A549 (cell line): ENCODE measurements around the gene HAAO. TPM values are rescaled to one million over a fixed set of nuclear protein-coding genes. Genes with fewer than 3 reads are reported as not detected.

ENCODE experiments used
- ATAC-seq, 2 experiments: fragments of 200-7000 bp in 1 of 2; fragments of >200 bp in 1 of 2; cut with Nextera tagmentation in 1 of 2; cut with Tn5 transposase in 1 of 2; 3 replicates each; pipeline versions ENCODE4 v1.8.0 to v1.9.1; 2018 to 2020; ENCODE audit warnings: mild to moderate bottlenecking in 1 of 2, moderate library complexity in 1 of 2
- CTCF ChIA-PET: fragments of 300-600 bp; sonication (Branson Sonifier 250); formaldehyde crosslinking; extraction: SDS; loops from one replicate; lab custom pipeline; 2021; ENCODE audit warnings: antibody characterized with exemption, inconsistent platforms; lab: Yijun Ruan, JAX
- POLR2A ChIA-PET: fragments of 350-600 bp; formaldehyde crosslinking; extraction: SDS; loops from one replicate; lab custom pipeline; 2021; ENCODE audit warnings: antibody characterized with exemption, inconsistent platforms; lab: Yijun Ruan, JAX
- DNase-seq, 2 experiments: peaks; one replicate each; pipeline versions ENCODE4 v3.0.0 to v3.0.0-alpha.2; 2011 to 2016; ENCODE audit warnings: low read depth in 1 of 2, low spot score in 1 of 2
- FAIRE-seq: peaks from 2 replicates; lab custom pipeline; 2011; peaks lifted over from hg19 to GRCh38; lab: Jason Lieb, UNC
- H3K27ac ChIP-seq, 2 experiments: fragments of >200 bp; sonication (Bioruptor Twin); formaldehyde crosslinking; 3 replicates each; pipeline ENCODE4 v1.5.1; 2016 to 2017
- H3K4me1 ChIP-seq: fragments of >200 bp; sonication (Bioruptor Twin); formaldehyde crosslinking; 3 replicates; pipeline ENCODE4 v1.6.1; 2016
- H3K4me2 ChIP-seq: fragments of >200 bp; sonication (Bioruptor Twin); formaldehyde crosslinking; 3 replicates; pipeline ENCODE4 v1.6.1; 2016
- H3K4me3 ChIP-seq: fragments of >200 bp; sonication (Bioruptor Twin); formaldehyde crosslinking; 3 replicates; pipeline ENCODE4 v1.5.1; 2016
- H3K9me3 ChIP-seq: fragments of >200 bp; sonication (Bioruptor Twin); formaldehyde crosslinking; 3 replicates; pipeline ENCODE4 v1.6.1; 2016
- BCL3 ChIP-seq: fragments of >200 bp; sonication (Bioruptor Twin); formaldehyde crosslinking; IDR thresholded peaks from 3 replicates; pipeline ENCODE4 v1.6.1; 2016
- CHD4 ChIP-seq: fragments of 200-600 bp; sonication (generic); IDR thresholded peaks from 2 replicates; pipeline ENCODE4 v1.6.1; 2016; ENCODE audit warnings: antibody characterized with exemption, mild to moderate bottlenecking, borderline replicate concordance
- EHMT2 ChIP-seq: fragments of 200-600 bp; sonication (generic); IDR thresholded peaks from 2 replicates; pipeline ENCODE4 v1.6.1; 2016; ENCODE audit warnings: antibody characterized with exemption, low read depth, mild to moderate bottlenecking, moderate library complexity
- EP300 ChIP-seq, 2 experiments: fragments of >200 bp; sonication (Bioruptor Twin); formaldehyde crosslinking; IDR thresholded peaks; 2 replicates in 1 of 2; 3 replicates in 1 of 2; pipeline ENCODE4 v1.6.1; 2016 to 2017
- FOSB ChIP-seq: fragments of 250-450 bp; sonication (Bioruptor Pico); IDR thresholded peaks from 2 replicates; pipeline ENCODE4 v1.5.0; 2020; ENCODE audit warnings: mild to moderate bottlenecking, moderate library complexity
- FOSL2 ChIP-seq, 2 experiments: fragments of 450-650 bp in 1 of 2; fragments of >200 bp in 1 of 2; sonication (Bioruptor Twin) in 1 of 2; formaldehyde crosslinking; IDR thresholded peaks; 2 replicates each; pipeline versions ENCODE4 v1.5.0 to v1.6.1; 2016 to 2020; ENCODE audit warnings: mild to moderate bottlenecking in 1 of 2, moderate library complexity in 1 of 2
- FOXS1 ChIP-seq: fragments of 250-450 bp; sonication (Bioruptor Pico); IDR thresholded peaks from 2 replicates; pipeline ENCODE4 v1.5.0; 2020; ENCODE audit warnings: mild to moderate bottlenecking, moderate library complexity
- HEYL ChIP-seq: fragments of 250-450 bp; sonication (Bioruptor Pico); IDR thresholded peaks from 2 replicates; pipeline ENCODE4 v1.8.0; 2021; ENCODE audit warnings: mild to moderate bottlenecking, moderate library complexity
- HMGXB4 ChIP-seq: fragments of 250-450 bp; sonication (Bioruptor Pico); IDR thresholded peaks from 2 replicates; pipeline ENCODE4 v1.5.0; 2021; ENCODE audit warnings: mild to moderate bottlenecking, moderate library complexity, borderline replicate concordance
- HOXB13 ChIP-seq: fragments of 250-450 bp; sonication (Bioruptor Pico); IDR thresholded peaks from 2 replicates; pipeline ENCODE4 v1.5.0; 2020; ENCODE audit warnings: low read depth, mild to moderate bottlenecking, moderate library complexity
- HOXB5 ChIP-seq: fragments of 250-450 bp; sonication (Bioruptor Pico); IDR thresholded peaks from 2 replicates; pipeline ENCODE4 v1.5.0; 2020; ENCODE audit warnings: mild to moderate bottlenecking, moderate library complexity
- JUNB ChIP-seq: fragments of >200 bp; sonication (Bioruptor Twin); formaldehyde crosslinking; IDR thresholded peaks from 2 replicates; pipeline ENCODE4 v1.6.1; 2016
- KDM5A ChIP-seq: fragments of 200-600 bp; sonication (generic); IDR thresholded peaks from 2 replicates; pipeline ENCODE4 v1.6.1; 2016; ENCODE audit warnings: antibody characterized with exemption, mild to moderate bottlenecking
- MAFK ChIP-seq: fragments of 450-650 bp; IDR thresholded peaks from 2 replicates; pipeline ENCODE4 v1.6.1; 2014; ENCODE audit not compliant: partially characterized antibody
- MAZ ChIP-seq: fragments of 150-350 bp; IDR thresholded peaks from 2 replicates; pipeline ENCODE4 v1.6.1; 2014; ENCODE audit warnings: antibody characterized with exemption, low read depth, low read length, borderline replicate concordance
- NR3C1 ChIP-seq: fragments of >200 bp; sonication (Bioruptor Twin); formaldehyde crosslinking; IDR thresholded peaks from 3 replicates; pipeline ENCODE4 v1.6.1; 2017
- PBX3 ChIP-seq: IDR thresholded peaks from 2 replicates; pipeline ENCODE4 v1.6.1; 2012
- POLR2A ChIP-seq: IDR thresholded peaks from 2 replicates; pipeline ENCODE4 v1.6.1; 2012; ENCODE audit warnings: mild to moderate bottlenecking, low read length
- POLR2AphosphoS2 ChIP-seq: conservative IDR thresholded peaks from 2 replicates; pipeline ENCODE4 v1.6.1; 2012; ENCODE audit warnings: low read length, improper control_type of control experiment, inconsistent platforms
- RAD21 ChIP-seq, 2 experiments: fragments of >200 bp in 1 of 2; sonication (Bioruptor Twin) in 1 of 2; formaldehyde crosslinking in 1 of 2; IDR thresholded peaks in 1 of 2; conservative IDR thresholded peaks in 1 of 2; 2 replicates in 1 of 2; 3 replicates in 1 of 2; pipeline ENCODE4 v1.6.1; 2012 to 2018; ENCODE audit warnings: inconsistent platforms in 1 of 2
- RARB ChIP-seq: fragments of 250-450 bp; sonication (Bioruptor Pico); IDR thresholded peaks from 2 replicates; pipeline ENCODE4 v1.8.0; 2021; ENCODE audit warnings: mild to moderate bottlenecking, moderate library complexity
- RFX5 ChIP-seq: fragments of 450-650 bp; IDR thresholded peaks from 2 replicates; pipeline ENCODE4 v1.7.1; 2014; ENCODE audit warnings: antibody characterized with exemption, mild to moderate bottlenecking, moderate library complexity
- TFCP2L1 ChIP-seq: fragments of 250-450 bp; sonication (Bioruptor Pico); IDR thresholded peaks from 2 replicates; pipeline ENCODE4 v1.5.0; 2021; ENCODE audit warnings: mild to moderate bottlenecking
- USF2 ChIP-seq: fragments of 450-650 bp; IDR thresholded peaks from 2 replicates; pipeline ENCODE4 v1.6.1; 2014; ENCODE audit warnings: antibody characterized with exemption
- ZC3H11A ChIP-seq: fragments of 450-650 bp; IDR thresholded peaks from 2 replicates; pipeline ENCODE4 v1.6.1; 2014; ENCODE audit warnings: antibody characterized with exemption, mild to moderate bottlenecking
- ZFP36 ChIP-seq: fragments of 450-650 bp; IDR thresholded peaks from 2 replicates; pipeline ENCODE4 v1.6.1; 2014; ENCODE audit warnings: borderline replicate concordance; ENCODE audit not compliant: partially characterized antibody
- ZNF302 ChIP-seq: fragments of 250-450 bp; sonication (Bioruptor Pico); IDR thresholded peaks from 2 replicates; pipeline ENCODE4 v1.9.0; 2021; ENCODE audit warnings: inconsistent platforms, mild to moderate bottlenecking, moderate library complexity
- WGBS: methylation state at CpG from one replicate; pipeline ENCODE4 v1.1.6; 2017; ENCODE audit errors: missing lambda C conversion rate; 5-methylcytosine and 5-hydroxymethylcytosine counted together
- polyA plus RNA-seq, 4 experiments: library from polyadenylated mRNA; depleted of rRNA in 3 of 4; stranded (reverse); fragments of >200 nt; fragmentation: RNase III in 1 of 4; extraction: RNeasy Plus Mini Kit Qiagen cat#74134 plus additional on column Dnase treatment in 1 of 4; gene quantifications; 2 replicates in 3 of 4; 3 replicates in 1 of 4; pipeline ENCODE4 v1.2.3, GENCODE V29; 2011 to 2017
- TF ChIP-seq, protein P1 (sequence below): fragments of 200-600 bp; sonication (generic); IDR thresholded peaks from 2 replicates; pipeline ENCODE4 v1.6.1; 2016; ENCODE audit warnings: antibody characterized with exemption, mild to moderate bottlenecking, moderate library complexity
- TF ChIP-seq, protein P2 (sequence below): fragments of 250-450 bp; sonication (Bioruptor Pico); IDR thresholded peaks from 2 replicates; pipeline ENCODE4 v1.5.0; 2020; ENCODE audit warnings: low read depth, mild to moderate bottlenecking, moderate library complexity

HAAO gene
- polyA plus RNA-seq, 2 of the 4 experiments (the other 2 are of a cell fraction) = not detected

- no peak overlapping the region for H3K4me2 ChIP-seq
- WGBS = 89% methylated on average over 6 of the region's 7 CpGs
- H3K27ac ChIP-seq = peak overlapping the region in 1 of 2 experiments; percentile 44; a peak in 2 of 6 replicates
- H3K9me3 ChIP-seq = peaks cover 4% of the 10 kb centered on the region; the same call in 1 of the 3 replicates
- CTCF ChIA-PET = interaction anchor here (1.0 to 9.2 kb wide), 4 partner anchors 113 to 394 kb away, joined by 3 to 82 read pairs (median 4); partner anchors contain the start of gene ZFP36L2
- POLR2A ChIA-PET = interaction anchor here (0.6 kb wide), 1 partner anchor 392 kb away, joined by 3 read pairs; the partner anchor contains the start of gene ZFP36L2
- no peak for TF ChIP-seq EP300 (IDR thresholded peaks at IDR 0.05)
- TF ChIP-seq FOXS1 (CRISPR knock-in tag) = no peak
- TF ChIP-seq POLR2AphosphoS2 = no peak
- TF ChIP-seq MAFK = no peak
- TF ChIP-seq MAZ = no peak
- TF ChIP-seq CHD4 = no peak
- TF ChIP-seq RARB (CRISPR knock-in tag) = no peak
- no peak for TF ChIP-seq EHMT2
- TF ChIP-seq USF2 = no peak
- no peak for TF ChIP-seq ZC3H11A
- TF ChIP-seq, protein P1, sequence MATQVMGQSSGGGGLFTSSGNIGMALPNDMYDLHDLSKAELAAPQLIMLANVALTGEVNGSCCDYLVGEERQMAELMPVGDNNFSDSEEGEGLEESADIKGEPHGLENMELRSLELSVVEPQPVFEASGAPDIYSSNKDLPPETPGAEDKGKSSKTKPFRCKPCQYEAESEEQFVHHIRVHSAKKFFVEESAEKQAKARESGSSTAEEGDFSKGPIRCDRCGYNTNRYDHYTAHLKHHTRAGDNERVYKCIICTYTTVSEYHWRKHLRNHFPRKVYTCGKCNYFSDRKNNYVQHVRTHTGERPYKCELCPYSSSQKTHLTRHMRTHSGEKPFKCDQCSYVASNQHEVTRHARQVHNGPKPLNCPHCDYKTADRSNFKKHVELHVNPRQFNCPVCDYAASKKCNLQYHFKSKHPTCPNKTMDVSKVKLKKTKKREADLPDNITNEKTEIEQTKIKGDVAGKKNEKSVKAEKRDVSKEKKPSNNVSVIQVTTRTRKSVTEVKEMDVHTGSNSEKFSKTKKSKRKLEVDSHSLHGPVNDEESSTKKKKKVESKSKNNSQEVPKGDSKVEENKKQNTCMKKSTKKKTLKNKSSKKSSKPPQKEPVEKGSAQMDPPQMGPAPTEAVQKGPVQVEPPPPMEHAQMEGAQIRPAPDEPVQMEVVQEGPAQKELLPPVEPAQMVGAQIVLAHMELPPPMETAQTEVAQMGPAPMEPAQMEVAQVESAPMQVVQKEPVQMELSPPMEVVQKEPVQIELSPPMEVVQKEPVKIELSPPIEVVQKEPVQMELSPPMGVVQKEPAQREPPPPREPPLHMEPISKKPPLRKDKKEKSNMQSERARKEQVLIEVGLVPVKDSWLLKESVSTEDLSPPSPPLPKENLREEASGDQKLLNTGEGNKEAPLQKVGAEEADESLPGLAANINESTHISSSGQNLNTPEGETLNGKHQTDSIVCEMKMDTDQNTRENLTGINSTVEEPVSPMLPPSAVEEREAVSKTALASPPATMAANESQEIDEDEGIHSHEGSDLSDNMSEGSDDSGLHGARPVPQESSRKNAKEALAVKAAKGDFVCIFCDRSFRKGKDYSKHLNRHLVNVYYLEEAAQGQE = no peak
- no peak for TF ChIP-seq POLR2A
- TF ChIP-seq HMGXB4 = no peak
- no peak for TF ChIP-seq HEYL (CRISPR knock-in tag)
- TF ChIP-seq BCL3 = no peak
- TF ChIP-seq FOSL2 (IDR thresholded peaks at IDR 0.05) = no peak
- TF ChIP-seq FOSL2 (CRISPR knock-in tag; IDR thresholded peaks at IDR 0.05) = no peak
- no peak for TF ChIP-seq ZNF302
- TF ChIP-seq JUNB = no peak
- TF ChIP-seq HOXB13 = no peak
- TF ChIP-seq, all 56 proteins: peak for 0
- Histone ChIP-seq H3K4me1 (peaks cover 28% of the 10 kb centered on the region), H3K4me3 (no peak overlapping the region)
- ATAC-seq (no peak), FAIRE-seq (no peak), DNase-seq (no peak)
Observed at GRCh38 chr2:42834161-42834560, 41.8 kb upstream of the HAAO start.

DNA sequence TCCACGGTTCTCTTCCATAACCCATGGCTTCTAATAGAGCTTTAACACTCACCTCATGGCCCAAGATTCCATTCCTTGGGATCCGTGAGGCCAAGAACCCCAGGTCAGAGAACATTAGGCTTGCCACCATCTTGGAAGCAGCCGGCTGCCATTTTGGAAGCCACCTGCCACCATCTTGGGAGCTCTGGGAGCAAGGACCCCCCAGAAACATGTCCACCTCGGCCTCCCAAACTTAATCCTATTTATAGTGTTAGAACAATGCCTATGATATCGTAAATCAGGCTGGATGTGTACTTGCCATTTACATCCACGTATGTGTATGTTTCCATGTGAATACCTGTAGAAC is 39.9 kb upstream of the HAAO start:
- WGBS = 68% methylated on average over 6 of the region's 6 CpGs
- Histone ChIP-seq H3K4me2 (no peak overlapping the region), H3K4me1 (peaks cover 31% of the 10 kb centered on the region), H3K4me3 (no peak overlapping the region), H3K9me3 (peaks cover 4% of the 10 kb centered on the region; the same call in 1 of the 3 replicates), H3K27ac (no peak overlapping the region)
- ATAC-seq (no peak), DNase-seq (no peak), FAIRE-seq (no peak)
- CTCF ChIA-PET = interaction anchor here (1.1 to 9.2 kb wide), 11 partner anchors 14 to 745 kb away, joined by 3 to 88 read pairs (median 7); partner anchors contain the start of gene ZFP36L2
- POLR2A ChIA-PET = interaction anchor here (1.5 kb wide), 1 partner anchor 22 kb away, joined by 4 read pairs; no protein-coding TSS in a partner anchor
- TF ChIP-seq, protein P2, sequence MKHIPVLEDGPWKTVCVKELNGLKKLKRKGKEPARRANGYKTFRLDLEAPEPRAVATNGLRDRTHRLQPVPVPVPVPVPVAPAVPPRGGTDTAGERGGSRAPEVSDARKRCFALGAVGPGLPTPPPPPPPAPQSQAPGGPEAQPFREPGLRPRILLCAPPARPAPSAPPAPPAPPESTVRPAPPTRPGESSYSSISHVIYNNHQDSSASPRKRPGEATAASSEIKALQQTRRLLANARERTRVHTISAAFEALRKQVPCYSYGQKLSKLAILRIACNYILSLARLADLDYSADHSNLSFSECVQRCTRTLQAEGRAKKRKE (CRISPR knock-in tag) = no peak
- TF ChIP-seq RFX5 (no peak), CHD4 (no peak), ZFP36 (no peak), NR3C1 (no peak), HOXB5 (CRISPR knock-in tag) (no peak), POLR2A (no peak), KDM5A (no peak), FOSB (CRISPR knock-in tag) (no peak), TFCP2L1 (no peak), PBX3 (no peak), POLR2AphosphoS2 (no peak), RAD21 (conservative IDR thresholded peaks at IDR 0.05 in 1 of 2, IDR thresholded peaks at IDR 0.05 in 1 of 2) (no peak), HOXB13 (no peak)
